ENCODE data around the gene DYNC2I2.
A peak's percentile ranks its signal among the peaks of the same experiment; 100 is the strongest.

DYNC2I2 gene

GRCh38 chr9:128685636-128686489, 29.2 kb upstream of the DYNC2I2 start:
- peak; percentile 31 for DNase-seq (ENCODE audit: low read depth)

DNA sequence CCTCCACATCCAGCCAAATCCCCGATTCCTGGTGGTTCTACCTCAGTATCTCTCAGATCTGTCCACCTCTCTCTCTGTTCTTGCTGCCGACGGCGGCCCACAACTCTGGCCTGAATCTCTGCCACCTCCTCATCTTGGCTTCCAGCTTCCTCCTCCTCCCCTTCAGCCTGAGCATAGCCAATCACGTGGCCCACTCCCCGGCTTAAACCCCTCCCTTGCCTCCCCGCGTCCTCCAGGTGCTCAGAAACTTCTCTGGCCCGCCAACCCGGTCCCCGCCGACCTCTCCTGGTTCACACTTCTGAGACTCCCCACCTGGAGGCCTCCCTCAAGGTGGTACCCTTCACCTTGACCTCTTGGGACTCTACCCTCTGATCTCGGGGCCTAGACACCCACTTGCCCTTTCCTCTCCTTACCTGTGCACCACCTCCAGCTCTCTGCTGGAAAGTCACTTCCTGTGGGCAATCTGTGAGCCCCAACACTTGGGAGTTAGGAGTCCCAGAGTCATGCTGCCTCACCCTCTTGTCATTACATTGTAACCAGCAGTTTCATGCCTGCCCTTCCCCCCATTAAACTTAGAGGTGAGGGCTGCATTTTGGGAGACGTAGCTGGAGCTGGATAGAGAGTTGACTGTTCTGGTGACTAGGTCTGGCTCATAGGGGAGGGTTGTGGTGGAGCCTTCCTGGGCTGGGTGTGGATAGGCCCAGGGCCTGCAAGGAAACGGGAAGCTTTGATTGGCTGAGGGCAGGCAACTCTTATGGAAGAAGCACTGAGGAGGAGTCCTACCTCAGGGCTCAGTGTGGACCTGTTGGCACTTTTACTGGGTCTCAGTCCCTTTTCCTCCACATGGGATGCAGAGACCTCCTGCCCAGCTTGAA, 27.9 kb upstream of the DYNC2I2 start:
- DNase-seq (ENCODE audit: low read depth), result peak; percentile 94

DNA sequence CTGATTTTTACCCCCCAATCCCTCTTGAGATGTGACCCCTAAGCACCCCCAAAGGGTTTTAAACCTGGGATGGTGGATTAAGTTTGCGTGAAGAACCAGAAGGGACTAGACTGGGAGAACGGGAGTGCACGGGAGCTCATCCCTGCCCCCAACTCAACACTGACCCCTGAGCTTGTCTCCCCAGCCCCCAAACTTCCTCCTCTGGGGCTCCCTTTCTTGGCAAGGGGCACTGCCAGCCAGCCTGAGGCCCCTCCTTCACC, 27.3 kb upstream of the DYNC2I2 start:
- no peak for DNase-seq (ENCODE audit: low read depth)

- DNase-seq (ENCODE audit: low read depth), result peak; percentile 60
These were observed 26.9 kb upstream of the DYNC2I2 start for GRCh38 chr9:128683340-128684064.

GRCh38 chr9:128677794-128678193, 21.1 kb upstream of the DYNC2I2 start:
- no peak for DNase-seq (ENCODE audit: low read depth)

DNA sequence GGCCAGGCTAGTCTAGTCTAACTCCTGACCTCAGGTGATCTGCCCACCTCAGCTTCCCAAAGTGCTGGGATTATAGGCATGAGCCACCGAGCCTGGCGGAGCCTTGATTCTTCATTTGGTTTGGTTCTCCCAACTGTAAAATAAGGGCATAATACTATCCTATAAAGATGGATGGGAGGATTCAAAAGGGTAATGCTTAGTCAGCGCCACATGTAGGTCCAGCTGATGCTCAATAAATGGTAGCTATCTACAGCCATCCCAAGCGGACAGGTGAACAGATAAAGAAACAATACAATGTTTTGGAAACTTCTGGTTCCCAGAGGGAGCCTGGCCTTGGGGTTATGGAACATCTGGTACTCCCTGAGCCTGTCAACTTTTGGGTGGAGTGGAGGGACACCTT, 18.7 kb upstream of the DYNC2I2 start:
- DNase-seq (ENCODE audit: low read depth), result no peak

- no peak for DNase-seq (ENCODE audit: low read depth)
These were observed 13.1 kb upstream of the DYNC2I2 start for GRCh38 chr9:128669786-128670185.

DNA sequence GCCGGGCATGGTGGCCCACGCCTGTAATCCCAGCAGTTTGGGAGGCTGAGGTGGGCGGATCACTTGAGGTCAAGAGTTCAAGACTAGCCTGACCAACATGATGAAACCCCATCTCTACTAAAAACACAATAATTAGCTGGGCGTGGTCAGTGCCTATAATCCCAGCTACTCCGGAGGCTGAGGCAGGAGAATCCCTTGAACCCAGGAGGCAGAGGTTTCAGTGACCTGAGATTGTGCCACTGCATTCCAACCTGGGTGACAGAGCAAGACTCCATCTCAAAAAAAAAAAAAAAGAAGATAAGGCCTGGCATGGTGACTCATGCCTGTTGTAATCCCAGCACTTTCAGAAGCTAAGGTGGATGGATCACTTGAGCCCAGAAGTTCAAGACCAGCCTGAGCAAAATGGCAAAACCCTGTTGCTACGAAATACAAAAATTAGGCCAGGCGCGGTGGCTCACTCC, 9.9 kb upstream of the DYNC2I2 start:
- DNase-seq (ENCODE audit: low read depth), result peak; percentile 68

- no peak for DNase-seq (ENCODE audit: low read depth)
These were observed 1.1 kb upstream of the DYNC2I2 start for GRCh38 chr9:128657796-128658195.

- no peak for DNase-seq (ENCODE audit: low read depth)
These were observed 677 bp upstream of the DYNC2I2 start for GRCh38 chr9:128657344-128657704.

GRCh38 chr9:128654481-128654880, 2.2 kb downstream of the DYNC2I2 start:
- DNase-seq (ENCODE audit: low read depth), result no peak

GRCh38 chr9:128653908-128654307, 2.7 kb downstream of the DYNC2I2 start:
- no peak for DNase-seq (ENCODE audit: low read depth)

DNA sequence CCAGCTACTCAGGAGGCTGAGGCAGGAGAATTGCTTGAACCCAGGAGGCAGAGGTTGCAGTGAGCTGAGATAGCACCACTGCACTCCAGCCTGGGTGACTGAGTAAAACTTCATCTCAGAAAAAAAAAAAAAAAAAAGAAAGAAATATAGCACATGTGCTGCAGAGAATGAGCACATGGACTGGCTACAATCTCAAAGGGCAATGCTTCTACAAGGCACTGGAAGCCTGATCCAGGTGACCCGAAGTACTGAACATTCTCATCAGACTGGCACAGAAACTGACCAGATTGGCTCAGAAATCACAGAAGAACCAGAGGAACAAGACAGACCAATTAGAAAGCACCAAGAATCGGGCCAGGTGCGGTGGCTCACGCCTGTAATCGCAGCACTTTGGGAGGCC, 4.8 kb downstream of the DYNC2I2 start:
- no peak for DNase-seq (ENCODE audit: low read depth)

DNA sequence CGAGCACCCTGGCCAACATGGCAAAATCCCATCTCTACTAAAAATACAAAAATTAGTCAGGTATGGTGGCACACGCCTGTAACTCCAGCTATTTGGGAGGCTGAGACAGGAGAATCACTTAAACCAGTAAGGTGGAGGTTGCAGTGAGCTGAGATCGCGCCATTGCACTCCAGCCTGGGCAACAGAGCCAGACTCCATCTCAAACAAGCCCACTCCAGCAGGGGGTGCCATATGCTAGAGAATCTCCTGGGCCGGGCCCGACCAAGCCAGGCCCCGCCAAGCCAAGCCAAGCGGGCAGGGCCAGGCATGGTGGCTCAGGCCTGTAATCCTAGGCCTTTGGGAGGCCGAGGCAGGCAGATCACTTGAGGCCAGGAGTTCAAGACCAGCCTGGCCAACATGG, 8.4 kb downstream of the DYNC2I2 start:
- peak; percentile 60 for DNase-seq (ENCODE audit: low read depth)

GRCh38 chr9:128643519-128644300, 12.9 kb downstream of the DYNC2I2 start:
- no peak for DNase-seq (ENCODE audit: low read depth)

DNA sequence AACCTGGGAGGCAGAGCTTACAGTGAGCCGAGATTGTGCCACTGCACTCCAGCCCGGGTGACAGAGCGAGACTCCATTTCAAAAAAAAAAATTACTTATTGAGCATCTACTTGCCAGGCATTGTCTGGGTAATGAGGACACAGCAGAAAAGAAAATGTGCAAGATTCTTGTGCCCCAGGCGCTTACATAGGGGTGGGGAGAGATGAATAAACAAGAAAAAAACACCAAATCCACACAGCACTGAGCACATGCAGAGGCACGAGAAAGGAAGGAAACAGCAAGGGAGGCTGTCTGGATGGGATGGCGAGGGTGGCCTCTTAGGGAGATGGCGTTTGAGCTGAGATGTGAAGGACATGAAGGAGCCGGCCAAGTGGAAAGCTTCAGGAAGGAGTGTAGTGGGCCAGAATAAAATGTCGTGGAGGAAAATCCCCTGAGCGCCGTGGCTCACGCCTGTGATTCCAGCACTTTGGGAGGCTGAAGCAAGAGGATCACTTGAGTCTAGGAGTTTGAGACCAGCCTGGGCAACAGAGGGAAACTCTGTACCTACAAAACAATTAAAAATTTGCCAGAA, 13.9 kb downstream of the DYNC2I2 start:
- no peak for DNase-seq (ENCODE audit: low read depth)

DNA sequence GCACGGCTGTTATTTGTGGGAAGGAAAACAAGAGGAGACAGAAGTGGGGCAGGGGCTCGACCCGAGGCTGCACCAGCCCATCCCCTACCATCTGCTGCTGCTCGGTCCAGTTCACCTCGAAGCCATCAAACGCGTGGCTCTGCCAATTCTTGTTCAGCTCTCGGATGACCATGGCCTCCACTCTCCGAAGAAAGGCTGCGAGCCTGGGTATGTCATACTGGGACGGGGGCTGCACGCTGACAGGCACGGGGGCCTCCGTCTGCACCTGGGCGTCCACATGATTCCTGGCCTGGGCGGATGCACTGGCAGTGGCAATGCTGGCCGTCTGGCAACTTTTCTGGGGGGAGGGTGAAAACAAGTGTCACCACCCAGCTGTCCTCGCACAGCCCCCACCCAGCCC, 16.0 kb downstream of the DYNC2I2 start:
- DNase-seq (ENCODE audit: low read depth), result no peak

DNA sequence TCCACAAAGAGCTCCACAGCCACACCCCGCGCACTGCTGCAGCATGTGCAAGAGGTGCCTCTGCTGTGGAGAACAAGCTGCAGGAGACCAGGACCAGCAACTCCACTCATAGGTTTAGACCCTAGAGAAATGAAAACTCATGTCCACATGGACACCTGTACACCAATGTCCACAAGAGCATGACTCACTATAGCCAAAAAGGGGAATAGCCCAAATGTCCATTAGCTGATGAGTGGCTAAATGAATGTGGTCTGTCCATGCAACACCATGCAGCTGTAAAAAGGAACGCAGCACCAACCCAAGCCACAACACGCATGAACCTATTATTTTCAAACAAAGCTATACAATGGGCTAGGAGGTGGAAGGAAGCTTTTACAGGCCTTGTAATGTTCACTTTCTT, 18.1 kb downstream of the DYNC2I2 start:
- DNase-seq (ENCODE audit: low read depth), result no peak

DNA sequence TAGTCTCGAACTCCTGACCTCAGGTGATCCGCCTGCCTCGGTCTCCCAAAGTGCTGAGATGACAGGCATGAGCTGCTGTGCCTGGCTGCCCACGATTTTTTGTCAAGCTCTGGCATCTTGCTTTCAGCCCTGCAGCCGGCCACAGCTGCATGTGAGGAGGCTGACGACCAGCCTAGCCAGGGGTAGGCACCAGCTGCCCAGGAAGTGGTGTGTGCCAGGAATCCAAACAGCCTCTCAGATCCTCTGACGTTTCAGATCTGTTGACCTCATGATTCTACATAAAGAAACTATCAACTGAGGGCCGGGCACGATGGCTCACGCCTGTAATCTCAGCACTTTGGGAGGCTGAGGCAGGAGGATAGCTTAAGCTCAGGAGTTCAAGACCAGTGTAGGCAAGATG, 19.0 kb downstream of the DYNC2I2 start:
- no peak for DNase-seq (ENCODE audit: low read depth)

DNA sequence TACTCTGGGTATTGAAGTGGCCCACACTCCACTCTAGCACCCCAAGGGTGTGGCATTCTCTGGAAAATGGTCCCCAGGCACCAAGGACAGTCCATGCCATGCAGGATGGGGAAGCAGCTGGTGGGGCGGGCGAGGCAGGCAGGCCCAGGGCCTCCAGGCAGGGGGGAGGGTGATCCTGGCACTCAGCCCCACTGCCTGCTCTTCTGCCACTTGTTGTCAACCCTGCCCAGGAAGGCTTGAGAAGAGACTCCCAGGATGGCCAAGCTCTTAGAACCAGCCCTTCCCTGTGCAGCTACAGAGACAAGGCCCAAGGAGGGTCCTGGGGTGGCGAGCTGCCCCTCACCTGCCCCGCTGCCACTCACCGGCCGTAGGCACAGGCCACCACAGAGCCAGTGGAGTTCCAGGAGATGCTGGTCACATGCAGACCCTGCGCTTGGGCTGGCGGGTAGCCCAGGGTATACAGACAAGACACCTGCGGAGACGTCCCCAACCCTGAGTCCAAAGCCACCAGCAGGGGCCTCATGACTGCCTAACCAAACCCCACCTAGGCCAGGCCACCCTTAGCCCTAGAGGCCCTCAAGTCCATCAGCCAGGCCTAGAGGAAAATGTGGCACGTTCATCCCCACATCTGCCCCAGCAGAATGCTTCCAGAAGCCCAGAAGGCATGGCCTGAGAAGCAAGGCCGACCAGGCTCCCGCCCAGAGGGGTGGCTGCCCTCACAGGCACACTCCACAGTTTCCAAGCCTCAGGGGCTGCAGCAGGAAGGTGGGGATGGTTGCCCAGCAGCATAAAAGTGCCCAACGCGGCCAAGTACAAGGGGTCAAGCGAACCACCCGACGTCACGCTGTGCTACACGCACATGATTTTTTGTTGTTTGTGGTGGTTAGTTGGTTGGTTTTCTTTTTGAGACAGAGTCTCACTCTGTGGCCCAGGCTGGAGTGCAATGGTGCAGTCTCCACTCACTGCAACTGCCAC, 19.8 kb downstream of the DYNC2I2 start:
- DNase-seq (ENCODE audit: low read depth), result no peak
